ENCODE data around the gene TMX4. TPM values are rescaled to one million over a fixed set of nuclear protein-coding genes. Genes with fewer than 3 reads are reported as not detected.
"Not testable (repeated sequence)": the region's sequence is repeated elsewhere in the genome, so short reads cannot be mapped to it uniquely, and the experiment has no call there.

TMX4 gene
- 10 to 100 TPM; 18.3 to 27.5 (median 25.7) TPM for polyA plus RNA-seq (ENCODE audit: insufficient read depth in 1 of 5, insufficient read length in 5 of 5, low replicate concordance in 1 of 5)
- long read RNA-seq, donor 1, full-length matches to known transcripts = 12 of 12 reads
- long read RNA-seq, donor 1, partial matches to known transcripts = 0 of 12 reads
- long read RNA-seq, donor 1, other reads (novel, unspliced or antisense) = 0 of 12 reads
- long read RNA-seq, donor 2, full-length matches to known transcripts = 6 of 6 reads
- long read RNA-seq, donor 2, partial matches to known transcripts = 0 of 6 reads
- long read RNA-seq, donor 2, other reads (novel, unspliced or antisense) = 0 of 6 reads
- long read RNA-seq, donor 3, full-length matches to known transcripts = 9 of 9 reads
- long read RNA-seq, donor 3, partial matches to known transcripts = 0 of 9 reads
- long read RNA-seq, donor 3, other reads (novel, unspliced or antisense) = 0 of 9 reads
- long read RNA-seq, donor 4, full-length matches to known transcripts = 4 of 4 reads
- long read RNA-seq, donor 4, partial matches to known transcripts = 0 of 4 reads
- long read RNA-seq, donor 4, other reads (novel, unspliced or antisense) = 0 of 4 reads
- long read RNA-seq, donor 5, full-length matches to known transcripts = 9 of 15 reads
- long read RNA-seq, donor 5, partial matches to known transcripts = 6 of 15 reads
- long read RNA-seq, donor 5, other reads (novel, unspliced or antisense) = 0 of 15 reads
- long read RNA-seq, donor 6, full-length matches to known transcripts = 12 of 12 reads
- long read RNA-seq, donor 6, partial matches to known transcripts = 0 of 12 reads
- long read RNA-seq, donor 6, other reads (novel, unspliced or antisense) = 0 of 12 reads
- long read RNA-seq, donor 7, full-length matches to known transcripts = 12 of 12 reads
- long read RNA-seq, donor 7, partial matches to known transcripts = 0 of 12 reads
- long read RNA-seq, donor 7, other reads (novel, unspliced or antisense) = 0 of 12 reads
- long read RNA-seq, donor 8, full-length matches to known transcripts = 3 of 3 reads
- long read RNA-seq, donor 8, partial matches to known transcripts = 0 of 3 reads
- long read RNA-seq, donor 8, other reads (novel, unspliced or antisense) = 0 of 3 reads

- peak; percentile 88 to 89 for DNase-seq
Observed at GRCh38 chr20:8019246-8019997, at the start of gene TMX4. Gene TMX4 (minus strand): TSS chr20:8019761. CDS start chr20:8019613, 148 bp downstream.

- DNase-seq = no peak
Observed at GRCh38 chr20:8067082-8067481, 47.5 kb upstream of the TMX4 start.

GRCh38 chr20:8066662-8067061, 47.1 kb upstream of the TMX4 start:
- DNase-seq = no peak

GRCh38 chr20:8065691-8066090, 46.1 kb upstream of the TMX4 start:
- DNase-seq = no peak

- peak in 1 of 2 donors; percentile 12 for DNase-seq
Observed at GRCh38 chr20:8062756-8063155, 43.2 kb upstream of the TMX4 start.

- no peak for DNase-seq
Observed at GRCh38 chr20:8061861-8062518, 42.4 kb upstream of the TMX4 start.

GRCh38 chr20:8060977-8061376, 41.4 kb upstream of the TMX4 start:
- DNase-seq = no peak

GRCh38 chr20:8057871-8058270, 38.3 kb upstream of the TMX4 start:
- no peak for DNase-seq

GRCh38 chr20:8055096-8055495, 35.5 kb upstream of the TMX4 start:
- DNase-seq = no peak

GRCh38 chr20:8050157-8050837, 30.7 kb upstream of the TMX4 start:
- no peak for DNase-seq

- no peak for DNase-seq
Observed at GRCh38 chr20:8049310-8049709, 29.7 kb upstream of the TMX4 start.

- DNase-seq = no peak
Observed at GRCh38 chr20:8045946-8046345, 26.4 kb upstream of the TMX4 start.

GRCh38 chr20:8043687-8044282, 24.2 kb upstream of the TMX4 start:
- DNase-seq = peak; percentile 31 to 46

GRCh38 chr20:8039042-8039441, 19.5 kb upstream of the TMX4 start:
- DNase-seq = no peak

GRCh38 chr20:8036771-8037170, 17.2 kb upstream of the TMX4 start:
- no peak for DNase-seq

- DNase-seq = no peak
Observed at GRCh38 chr20:8033151-8033841, 13.7 kb upstream of the TMX4 start.

- DNase-seq = no peak
Observed at GRCh38 chr20:8032499-8032898, 12.9 kb upstream of the TMX4 start.

- DNase-seq = not testable (repeated sequence)
Observed at GRCh38 chr20:8031539-8031938, 12.0 kb upstream of the TMX4 start.

GRCh38 chr20:8021541-8022269, 2.1 kb upstream of the TMX4 start:
- no peak for DNase-seq
